MM.1S (cell line): ENCODE data around the gene PPIP5K1.
A peak's percentile ranks its signal among the peaks of the same experiment; 100 is the strongest.

Experiments
- DNase-seq: peaks from one replicate; pipeline ENCODE4 v3.0.0-alpha.2; 2015
- H2AFZ ChIP-seq: fragments of 300-600 bp; sonication (generic); 2 replicates; pipeline ENCODE4 v1.6.0; 2016; ENCODE audit warnings: antibody characterized with exemption, low read length
- H3F3A ChIP-seq: fragments of 300-600 bp; sonication (generic); 2 replicates; pipeline ENCODE4 v1.6.1; 2016; ENCODE audit warnings: mild to moderate bottlenecking, antibody characterized with exemption, low read length, moderate library complexity, mixed read lengths; ENCODE audit not compliant: insufficient read depth
- H3K27ac ChIP-seq: fragments of 300-600 bp; sonication (generic); 2 replicates; pipeline ENCODE4 v1.5.1; 2016; ENCODE audit warnings: mild to moderate bottlenecking, low read length
- H3K27me3 ChIP-seq: fragments of 300-600 bp; sonication (generic); replicated peaks from 2 replicates; pipeline ENCODE4 v1.6.0; 2016; ENCODE audit warnings: low read length; ENCODE audit not compliant: insufficient read depth
- H3K36me3 ChIP-seq: fragments of 300-600 bp; sonication (generic); replicated peaks from 2 replicates; pipeline ENCODE4 v1.6.1; 2016; ENCODE audit warnings: mild to moderate bottlenecking, low read length, mixed read lengths; ENCODE audit not compliant: insufficient read depth
- H3K4me1 ChIP-seq: fragments of 300-600 bp; sonication (generic); 2 replicates; pipeline ENCODE4 v1.6.1; 2016; ENCODE audit warnings: low read length, mixed read lengths
- H3K4me2 ChIP-seq: fragments of 300-600 bp; sonication (generic); 2 replicates; pipeline ENCODE4 v1.6.0; 2016; ENCODE audit warnings: low read depth, low read length
- H3K4me3 ChIP-seq: fragments of 300-600 bp; sonication (generic); 2 replicates; pipeline ENCODE4 v1.5.1; 2016; ENCODE audit warnings: low read length, mixed read lengths
- H3K79me2 ChIP-seq: fragments of 300-600 bp; sonication (generic); 2 replicates; pipeline ENCODE4 v1.6.1; 2016; ENCODE audit warnings: mixed run types, low read length, mixed read lengths
- H3K9ac ChIP-seq: fragments of 300-600 bp; sonication (generic); 2 replicates; pipeline ENCODE4 v1.6.1; 2016; ENCODE audit warnings: low read length, mixed read lengths
- H3K9me2 ChIP-seq: fragments of 300-600 bp; sonication (generic); replicated peaks from 2 replicates; pipeline ENCODE4 v1.6.1; 2016; ENCODE audit warnings: mild to moderate bottlenecking, low read length, mixed read lengths; ENCODE audit not compliant: insufficient read depth
- H3K9me3 ChIP-seq: fragments of 300-600 bp; sonication (generic); replicated peaks from 2 replicates; pipeline ENCODE4 v1.6.1; 2016; ENCODE audit warnings: mild to moderate bottlenecking, low read length, mixed read lengths; ENCODE audit not compliant: insufficient read depth
- H4K20me1 ChIP-seq: fragments of 300-600 bp; sonication (generic); 2 replicates; pipeline ENCODE4 v1.6.1; 2016; ENCODE audit warnings: mild to moderate bottlenecking, low read length, moderate library complexity, mixed read lengths; ENCODE audit not compliant: insufficient read depth
- EZH2 ChIP-seq: fragments of 300-600 bp; sonication (generic); optimal IDR thresholded peaks from 2 replicates; pipeline ENCODE3; 2017; ENCODE audit warnings: low read depth, mild to moderate bottlenecking, antibody characterized with exemption, low read length, mixed read lengths
- EZH2phosphoT487 ChIP-seq: fragments of 300-600 bp; sonication (generic); IDR thresholded peaks from 2 replicates; pipeline ENCODE4 v1.6.1; 2018; ENCODE audit warnings: antibody characterized with exemption, low read length
- TF ChIP-seq, protein P1 (sequence below): fragments of 300-600 bp; sonication (generic); IDR thresholded peaks from 2 replicates; pipeline ENCODE4 v1.5.1; 2016; ENCODE audit warnings: antibody characterized with exemption, low read length, mixed read lengths

PPIP5K1 gene

DNA sequence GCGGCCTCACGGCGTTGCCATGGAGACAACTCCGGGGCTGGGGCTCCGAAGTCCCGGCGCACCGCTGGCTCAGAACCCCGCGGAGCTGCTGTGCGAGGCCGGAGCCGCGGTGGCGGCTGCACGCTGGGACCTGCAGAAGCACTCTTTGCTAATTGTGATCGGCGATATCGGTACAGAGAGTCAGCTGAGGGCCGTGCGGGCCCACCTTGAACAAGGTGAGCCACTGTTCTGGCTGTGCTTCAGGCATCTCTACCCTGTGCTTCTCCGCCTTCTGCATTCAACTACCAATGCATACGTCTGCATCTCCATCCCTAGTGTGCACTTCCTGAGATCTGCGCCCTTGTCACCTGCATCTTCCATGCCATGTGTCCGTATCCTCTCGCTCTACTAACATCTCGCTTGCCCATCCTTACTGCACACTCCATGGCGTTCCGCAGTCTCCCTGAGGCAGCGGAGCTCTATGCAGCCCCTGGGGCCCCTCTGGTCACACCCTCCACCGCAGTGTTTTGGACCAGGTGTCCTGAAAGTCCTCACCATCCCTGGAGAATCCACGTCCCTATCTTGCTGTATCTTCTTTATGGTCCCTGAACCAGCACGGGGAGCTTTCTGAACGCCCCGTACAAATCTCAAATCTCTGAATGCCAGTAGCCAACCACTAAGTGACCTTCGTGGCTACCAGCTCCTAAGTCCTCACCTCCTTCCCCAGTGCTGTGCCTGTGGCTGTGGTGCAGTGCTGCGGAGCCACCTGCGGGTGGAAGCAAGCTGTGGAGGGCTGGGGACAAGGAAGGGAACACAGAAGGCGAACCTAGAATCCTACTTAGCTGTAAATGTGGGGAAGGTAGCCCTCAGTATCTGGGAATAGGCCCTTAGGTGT is 78.8 kb downstream of the PPIP5K1 start:
- peaks cover 12% of the 10 kb centered on the region for H3K27me3 ChIP-seq
- peak overlapping the region; percentile 66 for H2AFZ ChIP-seq
- no peak overlapping the region for H3K27ac ChIP-seq
- H4K20me1 ChIP-seq, result no peaks in the 10 kb centered on the region
- H3K79me2 ChIP-seq, result no peaks in the 10 kb centered on the region
- H3K9me2 ChIP-seq, result no peaks in the 10 kb centered on the region
- H3K36me3 ChIP-seq, result no peaks in the 10 kb centered on the region
- peaks cover 7% of the 10 kb centered on the region for H3K4me1 ChIP-seq
- no peaks in the 10 kb centered on the region for H3K9me3 ChIP-seq
- no peaks in the 10 kb centered on the region for H3F3A ChIP-seq
- H3K9ac ChIP-seq, result peak overlapping the region; percentile 36; the same call in 1 of the 2 replicates
- H3K4me2 ChIP-seq, result peak overlapping the region; percentile 91
- TF ChIP-seq EZH2 (no peak), EZH2phosphoT487 (no peak)
- TF ChIP-seq, protein P1, sequence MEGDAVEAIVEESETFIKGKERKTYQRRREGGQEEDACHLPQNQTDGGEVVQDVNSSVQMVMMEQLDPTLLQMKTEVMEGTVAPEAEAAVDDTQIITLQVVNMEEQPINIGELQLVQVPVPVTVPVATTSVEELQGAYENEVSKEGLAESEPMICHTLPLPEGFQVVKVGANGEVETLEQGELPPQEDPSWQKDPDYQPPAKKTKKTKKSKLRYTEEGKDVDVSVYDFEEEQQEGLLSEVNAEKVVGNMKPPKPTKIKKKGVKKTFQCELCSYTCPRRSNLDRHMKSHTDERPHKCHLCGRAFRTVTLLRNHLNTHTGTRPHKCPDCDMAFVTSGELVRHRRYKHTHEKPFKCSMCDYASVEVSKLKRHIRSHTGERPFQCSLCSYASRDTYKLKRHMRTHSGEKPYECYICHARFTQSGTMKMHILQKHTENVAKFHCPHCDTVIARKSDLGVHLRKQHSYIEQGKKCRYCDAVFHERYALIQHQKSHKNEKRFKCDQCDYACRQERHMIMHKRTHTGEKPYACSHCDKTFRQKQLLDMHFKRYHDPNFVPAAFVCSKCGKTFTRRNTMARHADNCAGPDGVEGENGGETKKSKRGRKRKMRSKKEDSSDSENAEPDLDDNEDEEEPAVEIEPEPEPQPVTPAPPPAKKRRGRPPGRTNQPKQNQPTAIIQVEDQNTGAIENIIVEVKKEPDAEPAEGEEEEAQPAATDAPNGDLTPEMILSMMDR, result peak; percentile 29; the same call in 1 of the 2 replicates
- DNase-seq, result no peak
- H3K4me3 ChIP-seq, result peak overlapping the region; percentile 66

DNA sequence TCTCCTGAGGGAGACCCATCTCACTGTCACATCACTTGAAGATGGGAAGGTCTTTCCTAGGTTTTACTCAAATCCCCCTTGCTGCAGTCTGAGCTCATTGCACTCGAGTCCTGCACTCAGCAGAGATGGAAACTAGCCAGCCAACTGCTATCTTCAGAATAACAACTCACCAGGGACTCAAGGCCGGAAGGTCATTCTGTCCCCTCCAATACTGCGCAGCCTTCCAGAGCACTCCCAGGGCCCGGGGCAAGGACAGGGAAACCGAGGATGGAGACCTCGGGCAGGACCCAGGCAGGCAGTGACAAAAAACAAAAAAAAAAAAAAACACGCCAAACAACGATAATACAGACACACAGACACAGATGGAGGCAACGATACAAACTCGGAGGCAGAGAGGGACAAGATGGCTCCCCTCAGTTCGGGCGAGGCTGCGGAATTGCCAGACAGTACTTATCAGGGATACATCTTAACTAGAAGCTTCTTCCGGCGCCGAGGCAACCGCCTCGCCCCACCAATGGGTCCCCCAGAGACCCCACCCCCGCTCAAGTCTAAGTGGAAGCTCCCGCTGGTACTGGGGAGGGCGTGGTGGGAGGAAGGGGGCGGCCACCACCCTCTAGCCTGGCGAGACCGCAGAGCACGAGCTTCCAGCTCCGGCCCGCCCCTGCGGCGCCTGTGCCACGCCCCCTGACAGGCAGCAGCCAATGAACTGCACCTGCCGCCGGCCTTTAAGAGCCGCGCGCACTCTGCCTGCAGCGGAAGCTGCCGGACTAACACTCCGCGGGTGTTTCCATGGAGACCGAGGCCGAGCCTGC is 79.6 kb downstream of the PPIP5K1 start:
- TF ChIP-seq, protein P1, result no peak
- TF ChIP-seq EZH2phosphoT487 (no peak), EZH2 (no peak)
- Histone ChIP-seq H3F3A (no peaks in the 10 kb centered on the region), H3K4me2 (peak overlapping the region; percentile 94), H3K79me2 (no peaks in the 10 kb centered on the region), H3K4me3 (peak overlapping the region; percentile 66), H2AFZ (peak overlapping the region; percentile 90), H3K36me3 (no peaks in the 10 kb centered on the region), H3K9me2 (no peaks in the 10 kb centered on the region), H3K27me3 (peaks cover 12% of the 10 kb centered on the region), H4K20me1 (no peaks in the 10 kb centered on the region), H3K4me1 (peaks cover 7% of the 10 kb centered on the region), H3K9ac (peak overlapping the region; percentile 53), H3K9me3 (no peaks in the 10 kb centered on the region), H3K27ac (peak overlapping the region; percentile 26; the same call in 1 of the 2 replicates)
- peak; percentile 100 for DNase-seq

DNA sequence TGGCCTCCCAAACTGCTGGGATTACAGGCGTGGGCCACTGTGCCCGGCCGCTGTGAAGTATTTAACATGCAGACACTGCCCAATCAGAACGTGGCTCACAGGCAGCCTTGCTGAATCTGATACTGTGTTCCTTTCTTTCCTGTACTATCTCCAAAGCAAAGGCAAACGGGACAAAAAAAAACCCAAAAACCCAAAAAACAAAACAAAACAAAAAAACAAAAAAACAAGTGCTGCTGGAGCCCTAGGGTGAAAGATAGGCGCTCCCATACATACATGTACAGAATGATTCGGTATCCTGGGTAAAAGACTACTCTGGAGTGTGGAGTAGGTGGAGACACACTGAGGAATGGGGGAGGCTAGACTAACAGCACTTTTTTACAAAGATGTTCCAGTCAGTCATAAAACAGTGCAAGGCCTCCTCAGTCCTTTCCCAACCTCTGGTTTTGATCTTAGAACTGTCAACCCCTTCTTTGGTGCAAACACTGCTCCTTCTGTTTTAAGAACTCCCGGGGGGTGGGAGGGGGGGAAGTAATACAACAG is 80.3 kb downstream of the PPIP5K1 start:
- Histone ChIP-seq H3K9me2 (no peaks in the 10 kb centered on the region), H3K9ac (no peak overlapping the region), H3K27ac (no peak overlapping the region), H3K36me3 (no peaks in the 10 kb centered on the region), H3F3A (no peaks in the 10 kb centered on the region), H3K79me2 (no peaks in the 10 kb centered on the region), H3K27me3 (peaks cover 12% of the 10 kb centered on the region), H2AFZ (no peak overlapping the region), H3K4me2 (no peak overlapping the region; the same call in 1 of the 2 replicates), H3K9me3 (no peaks in the 10 kb centered on the region), H3K4me1 (peaks cover 7% of the 10 kb centered on the region), H3K4me3 (no peak overlapping the region), H4K20me1 (no peaks in the 10 kb centered on the region)
- DNase-seq, result no peak
- no peak for TF ChIP-seq EZH2
